ENCODE data around the gene DLGAP4.
"Not testable (repeated sequence)": the region's sequence is repeated elsewhere in the genome, so short reads cannot be mapped to it uniquely, and the experiment has no call there.

The DLGAP4 gene

GRCh38 chr20:36370991-36371790 is 65.1 kb downstream of the DLGAP4 start:
- no peak for FAIRE-seq
- DNase-seq (ENCODE audit: low spot score), result no peak

GRCh38 chr20:36372666-36373065 is 66.5 kb downstream of the DLGAP4 start:
- DNase-seq (ENCODE audit: low spot score), result no peak
- FAIRE-seq, result no peak

GRCh38 chr20:36373089-36373488 is 67.0 kb downstream of the DLGAP4 start:
- FAIRE-seq (no peak), DNase-seq (ENCODE audit: low spot score) (no peak)

GRCh38 chr20:36374995-36375394 is 68.9 kb downstream of the DLGAP4 start:
- DNase-seq (ENCODE audit: low spot score) (no peak), FAIRE-seq (no peak)

GRCh38 chr20:36377348-36378326 is 71.5 kb downstream of the DLGAP4 start:
- no peak for FAIRE-seq
- DNase-seq (ENCODE audit: low spot score), result no peak

GRCh38 chr20:36378686-36379085 is 72.5 kb downstream of the DLGAP4 start:
- DNase-seq (ENCODE audit: low spot score) (no peak), FAIRE-seq (no peak)

- DNase-seq (ENCODE audit: low spot score); FAIRE-seq: not testable (repeated sequence)
These were observed 73.8 kb downstream of the DLGAP4 start for GRCh38 chr20:36379914-36380313.

GRCh38 chr20:36384022-36384619 is 78.0 kb downstream of the DLGAP4 start:
- no peak for DNase-seq (ENCODE audit: low spot score)

GRCh38 chr20:36385503-36385902 is 79.4 kb downstream of the DLGAP4 start:
- DNase-seq (ENCODE audit: low spot score) (no peak), FAIRE-seq (no peak)

More at GRCh38 chr20:36384022-36384619, 78.0 kb downstream of the DLGAP4 start:
- FAIRE-seq, result no peak

GRCh38 chr20:36386236-36386635 is 80.1 kb downstream of the DLGAP4 start:
- DNase-seq (ENCODE audit: low spot score) (no peak), FAIRE-seq (no peak)

GRCh38 chr20:36390269-36390668 is 84.1 kb downstream of the DLGAP4 start:
- FAIRE-seq (no peak), DNase-seq (ENCODE audit: low spot score) (no peak)

GRCh38 chr20:36390719-36391415 is 84.7 kb downstream of the DLGAP4 start:
- FAIRE-seq (no peak), DNase-seq (ENCODE audit: low spot score) (no peak)

GRCh38 chr20:36391456-36391855 is 85.3 kb downstream of the DLGAP4 start:
- DNase-seq (ENCODE audit: low spot score), result no peak
- no peak for FAIRE-seq

- FAIRE-seq (no peak), DNase-seq (ENCODE audit: low spot score) (no peak)
These were observed 85.8 kb downstream of the DLGAP4 start for GRCh38 chr20:36391955-36392354.

GRCh38 chr20:36392989-36393388 is 86.8 kb downstream of the DLGAP4 start:
- no peak for DNase-seq (ENCODE audit: low spot score)
- FAIRE-seq, result no peak

- FAIRE-seq, result no peak
- no peak for DNase-seq (ENCODE audit: low spot score)
These were observed 88.3 kb downstream of the DLGAP4 start for GRCh38 chr20:36394340-36394965.

GRCh38 chr20:36396340-36396739 is 90.2 kb downstream of the DLGAP4 start:
- DNase-seq (ENCODE audit: low spot score), result no peak
- no peak for FAIRE-seq

- DNase-seq (ENCODE audit: low spot score) (no peak), FAIRE-seq (no peak)
These were observed 90.9 kb downstream of the DLGAP4 start for GRCh38 chr20:36396847-36397630.

GRCh38 chr20:36398515-36398914 is 92.4 kb downstream of the DLGAP4 start:
- FAIRE-seq, result no peak
- DNase-seq (ENCODE audit: low spot score), result no peak
